WTC11 (cell line): ENCODE data around the gene RXFP3. TPM values are rescaled to one million over a fixed set of nuclear protein-coding genes. Genes with fewer than 3 reads are reported as not detected.

Source experiments
- ATAC-seq: fragments of 200-7000 bp; cut with Tn5 transposase; 2 replicates; pipeline ENCODE4 v1.10.0; 2021; ENCODE audit warnings: mild to moderate bottlenecking, moderate library complexity
- CTCF ChIA-PET: fragments of 300-600 bp; sonication (Branson Sonifier 250); formaldehyde crosslinking; loops from one replicate; lab custom pipeline; 2021; ENCODE audit warnings: antibody characterized with exemption; lab: Charles Lee
- POLR2A ChIA-PET: fragments of 350-600 bp; sonication (Branson Sonifier 250); formaldehyde crosslinking; loops from one replicate; lab custom pipeline; 2021; ENCODE audit warnings: antibody characterized with exemption; lab: Charles Lee
- DNase-seq: peaks from one replicate; pipeline ENCODE4 v3.0.0; 2021; ENCODE audit warnings: low spot score
- H3K27ac Mint-ChIP-seq: 2 replicates; pipeline ENCODE4 v1.8.0; 2021; ENCODE audit warnings: mixed read lengths
- H3K27me3 Mint-ChIP-seq: 2 replicates; pipeline ENCODE4 v1.8.0; 2021; ENCODE audit warnings: low read depth, mild to moderate bottlenecking, moderate library complexity, mixed read lengths
- H3K36me3 Mint-ChIP-seq: 2 replicates; pipeline ENCODE4 v1.8.0; 2021; ENCODE audit warnings: mixed read lengths
- H3K4me1 Mint-ChIP-seq: 2 replicates; pipeline ENCODE4 v1.8.0; 2022; ENCODE audit warnings: mixed read lengths
- H3K4me3 Mint-ChIP-seq: 2 replicates; pipeline ENCODE4 v1.8.0; 2021; ENCODE audit warnings: mild to moderate bottlenecking, moderate library complexity, mixed read lengths
- H3K9me3 Mint-ChIP-seq: 2 replicates; pipeline ENCODE4 v1.8.0; 2021; ENCODE audit warnings: mixed read lengths
- ATF1 ChIP-seq: sonication (generic); formaldehyde crosslinking; IDR thresholded peaks from 2 replicates; pipeline ENCODE4 v1.8.1; 2023; ENCODE audit warnings: mild to moderate bottlenecking, moderate library complexity, missing genetic modification reagents
- ESRRA ChIP-seq: sonication (generic); formaldehyde crosslinking; IDR thresholded peaks from 2 replicates; pipeline ENCODE4 v1.8.1; 2022; ENCODE audit warnings: mild to moderate bottlenecking, missing genetic modification reagents, borderline replicate concordance
- HMGA2 ChIP-seq: fragments of 250-450 bp; sonication (Bioruptor Pico); IDR thresholded peaks from 2 replicates; pipeline ENCODE4 v1.4.0; 2021; ENCODE audit warnings: mild to moderate bottlenecking, moderate library complexity
- NR1H2 ChIP-seq: sonication (generic); formaldehyde crosslinking; IDR thresholded peaks from 2 replicates; pipeline ENCODE4 v1.9.0; 2021; ENCODE audit warnings: mild to moderate bottlenecking, moderate library complexity, missing genetic modification reagents
- OVOL2 ChIP-seq: fragments of 250-450 bp; sonication (Bioruptor Pico); IDR thresholded peaks from 2 replicates; pipeline ENCODE4 v1.9.0; 2021; ENCODE audit warnings: mild to moderate bottlenecking, borderline replicate concordance
- PRRX2 ChIP-seq: fragments of 250-450 bp; sonication (Bioruptor Pico); IDR thresholded peaks from 2 replicates; pipeline ENCODE4 v1.8.0; 2021; ENCODE audit warnings: mild to moderate bottlenecking
- SOX15 ChIP-seq: fragments of 250-450 bp; sonication (Bioruptor Pico); IDR thresholded peaks from 2 replicates; pipeline ENCODE4 v1.9.0; 2021; ENCODE audit warnings: mild to moderate bottlenecking
- ZBTB21 ChIP-seq: sonication (generic); formaldehyde crosslinking; IDR thresholded peaks from 2 replicates; pipeline ENCODE4 v1.8.1; 2023; ENCODE audit warnings: mild to moderate bottlenecking, missing genetic modification reagents, borderline replicate concordance
- ZNF317 ChIP-seq: sonication (generic); formaldehyde crosslinking; IDR thresholded peaks from 2 replicates; pipeline ENCODE4 v1.8.1; 2023; ENCODE audit warnings: low read depth, mild to moderate bottlenecking, moderate library complexity, missing genetic modification reagents, borderline replicate concordance
- ZNF671 ChIP-seq: fragments of 250-450 bp; sonication (Bioruptor Pico); IDR thresholded peaks from 2 replicates; pipeline ENCODE4 v1.8.0; 2021; ENCODE audit warnings: mild to moderate bottlenecking
- total RNA-seq: library from RNA; stranded (reverse); gene quantifications from 3 replicates; pipeline ENCODE4 v1.2.3, GENCODE V29; 2021
- TF ChIP-seq, protein P1 (sequence below): fragments of 250-450 bp; sonication (Bioruptor Pico); conservative IDR thresholded peaks from 2 replicates; pipeline ENCODE4 v1.9.0; 2021; ENCODE audit warnings: mild to moderate bottlenecking
- TF ChIP-seq, protein P2 (sequence below): fragments of 250-450 bp; sonication (Bioruptor Pico); IDR thresholded peaks from 2 replicates; pipeline ENCODE4 v1.8.0; 2021; ENCODE audit warnings: mild to moderate bottlenecking
- TF ChIP-seq, protein P3 (sequence below): sonication (generic); formaldehyde crosslinking; IDR thresholded peaks from 2 replicates; pipeline ENCODE4 v1.8.0; 2022; ENCODE audit warnings: mild to moderate bottlenecking, missing genetic modification reagents
- TF ChIP-seq, protein P4 (sequence below): sonication (generic); formaldehyde crosslinking; IDR thresholded peaks from 2 replicates; pipeline ENCODE4 v1.8.0; 2022; ENCODE audit warnings: missing genetic modification reagents
- TF ChIP-seq, protein P5 (sequence below): fragments of 250-450 bp; sonication (Bioruptor Pico); IDR thresholded peaks from 2 replicates; pipeline ENCODE4 v1.9.0; 2021; ENCODE audit warnings: mild to moderate bottlenecking
- TF ChIP-seq, protein P6 (sequence below): sonication (generic); formaldehyde crosslinking; IDR thresholded peaks from 2 replicates; pipeline ENCODE4 v1.8.1; 2023; ENCODE audit warnings: mild to moderate bottlenecking, missing genetic modification reagents, borderline replicate concordance
- TF ChIP-seq, protein P7 (sequence below): sonication (generic); formaldehyde crosslinking; IDR thresholded peaks from 2 replicates; pipeline ENCODE4 v1.8.0; 2023; ENCODE audit warnings: missing genetic modification reagents
- TF ChIP-seq, protein P8 (sequence below): sonication (generic); formaldehyde crosslinking; IDR thresholded peaks from 2 replicates; pipeline ENCODE4 v1.8.1; 2023; ENCODE audit warnings: mild to moderate bottlenecking, missing genetic modification reagents, moderate library complexity

The RXFP3 gene
- total RNA-seq, 1 experiment from 2014 or later: 0.22 TPM

DNA sequence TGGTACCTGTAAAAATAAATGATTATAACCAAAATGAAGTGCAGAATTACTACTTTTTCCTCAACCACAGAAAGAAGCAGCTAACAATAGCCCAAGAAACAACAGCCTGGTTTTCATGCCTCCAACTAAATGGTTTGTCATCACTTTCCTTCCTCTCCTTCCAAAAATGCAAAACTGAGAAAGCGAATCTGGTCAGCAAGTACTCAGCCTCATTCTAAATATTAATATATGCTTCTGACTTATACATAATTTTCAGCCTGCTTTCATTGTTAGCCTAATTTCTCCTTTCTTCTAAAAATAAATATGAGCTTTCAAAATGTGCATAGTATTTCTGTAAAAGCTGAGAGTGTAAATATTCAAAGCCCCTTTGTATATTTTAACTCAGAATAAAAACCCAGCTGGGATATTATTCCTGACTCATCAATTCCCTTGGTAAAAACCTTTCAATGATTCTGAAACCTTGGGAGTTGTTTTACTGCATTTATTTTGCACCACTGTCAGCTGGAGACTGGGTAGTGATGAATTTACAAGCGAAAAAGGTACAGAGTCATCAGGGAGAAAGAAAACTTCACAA lies 21.5 kb downstream of the RXFP3 start:
- H3K9me3 Mint-ChIP-seq: peaks cover 28% of the 10 kb centered on the region
- H3K27me3 Mint-ChIP-seq: peaks cover 2% of the 10 kb centered on the region
- TF ChIP-seq, protein P1, sequence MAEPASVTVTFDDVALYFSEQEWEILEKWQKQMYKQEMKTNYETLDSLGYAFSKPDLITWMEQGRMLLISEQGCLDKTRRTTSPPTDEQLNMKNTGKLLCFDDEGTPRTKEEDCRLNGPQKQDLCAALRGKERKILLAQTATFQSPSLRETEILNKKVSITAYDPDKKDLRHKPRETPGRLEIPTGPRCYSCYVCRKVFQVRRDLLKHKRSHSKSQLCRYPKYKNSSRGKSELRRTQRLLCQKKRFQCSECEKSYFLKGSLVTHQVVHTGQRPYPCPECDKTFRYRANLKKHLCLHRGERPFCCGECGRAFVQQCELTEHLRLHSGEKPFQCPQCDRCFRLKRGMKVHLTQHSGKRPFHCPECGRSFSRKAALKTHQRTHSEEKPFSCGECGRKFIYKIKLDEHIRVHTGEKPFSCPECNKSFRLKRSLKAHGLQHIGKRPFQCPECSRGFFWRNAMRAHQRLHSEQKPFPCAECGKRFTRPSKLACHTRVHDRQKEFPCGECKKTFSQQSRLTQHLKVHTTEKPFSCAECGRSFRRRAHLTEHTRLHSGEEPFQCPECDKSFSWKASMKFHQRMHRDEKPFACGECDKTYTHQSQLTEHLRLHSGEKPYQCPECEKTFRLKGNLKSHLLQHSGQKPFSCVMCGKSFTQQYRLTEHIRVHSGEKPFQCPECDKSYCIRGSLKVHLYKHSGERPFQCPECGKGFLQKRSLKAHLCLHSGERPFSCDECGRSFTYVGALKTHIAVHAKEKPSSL (CRISPR knock-in tag): no peak
- no peak for TF ChIP-seq HMGA2 (CRISPR knock-in tag)
- no peak for TF ChIP-seq ATF1 (CRISPR knock-in tag)
- TF ChIP-seq ZNF671: no peak
- no peak for TF ChIP-seq ZBTB21 (CRISPR knock-in tag)
- no peak for TF ChIP-seq OVOL2 (CRISPR knock-in tag)
- no peak for TF ChIP-seq NR1H2 (CRISPR knock-in tag)
- TF ChIP-seq, protein P2, sequence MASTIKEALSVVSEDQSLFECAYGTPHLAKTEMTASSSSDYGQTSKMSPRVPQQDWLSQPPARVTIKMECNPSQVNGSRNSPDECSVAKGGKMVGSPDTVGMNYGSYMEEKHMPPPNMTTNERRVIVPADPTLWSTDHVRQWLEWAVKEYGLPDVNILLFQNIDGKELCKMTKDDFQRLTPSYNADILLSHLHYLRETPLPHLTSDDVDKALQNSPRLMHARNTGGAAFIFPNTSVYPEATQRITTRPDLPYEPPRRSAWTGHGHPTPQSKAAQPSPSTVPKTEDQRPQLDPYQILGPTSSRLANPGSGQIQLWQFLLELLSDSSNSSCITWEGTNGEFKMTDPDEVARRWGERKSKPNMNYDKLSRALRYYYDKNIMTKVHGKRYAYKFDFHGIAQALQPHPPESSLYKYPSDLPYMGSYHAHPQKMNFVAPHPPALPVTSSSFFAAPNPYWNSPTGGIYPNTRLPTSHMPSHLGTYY (CRISPR knock-in tag): no peak
- TF ChIP-seq ESRRA: no peak
- TF ChIP-seq ZNF317 (CRISPR knock-in tag): no peak
- H3K4me3 Mint-ChIP-seq: no peak overlapping the region
- H3K36me3 Mint-ChIP-seq: peaks cover 21% of the 10 kb centered on the region
- H3K4me1 Mint-ChIP-seq: peaks cover 23% of the 10 kb centered on the region
- POLR2A ChIA-PET: no interaction called here
- ATAC-seq: no peak
- no peak for DNase-seq
- peak overlapping the region; percentile 83 for H3K27ac Mint-ChIP-seq
- CTCF ChIA-PET: interaction anchor here (1.3 to 2.6 kb wide), 2 partner anchors 12 to 22 kb away, joined by 6 to 20 read pairs; no protein-coding TSS in a partner anchor

DNA sequence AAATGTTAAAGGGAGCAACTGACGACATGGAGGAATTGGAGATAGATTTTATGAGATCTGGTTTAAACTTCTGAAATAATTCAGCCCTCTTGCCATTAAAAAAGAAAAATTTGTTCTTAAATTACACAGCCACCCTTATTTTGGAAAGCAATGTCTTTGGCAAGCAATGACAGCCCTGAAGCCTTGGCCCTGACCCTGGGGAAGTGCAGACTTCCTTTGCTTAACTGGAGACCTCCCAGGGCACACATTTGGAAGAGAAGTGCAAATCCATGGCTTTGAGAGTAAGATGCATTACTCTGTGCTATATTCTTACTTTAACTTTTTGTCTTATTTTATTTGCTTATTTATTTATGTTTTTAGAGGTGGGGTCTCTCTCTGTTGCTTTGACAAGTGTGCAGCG lies 22.0 kb downstream of the RXFP3 start:
- Mint-ChIP-seq H3K27me3 (peaks cover 2% of the 10 kb centered on the region), H3K9me3 (peaks cover 28% of the 10 kb centered on the region), H3K4me1 (peaks cover 23% of the 10 kb centered on the region), H3K27ac (peak overlapping the region; percentile 83)
- ChIA-PET CTCF (interaction anchor here (1.3 to 2.6 kb wide), 2 partner anchors 11 to 23 kb away, joined by 6 to 20 read pairs; no protein-coding TSS in a partner anchor), POLR2A (no interaction called here)
- TF ChIP-seq, protein P3, sequence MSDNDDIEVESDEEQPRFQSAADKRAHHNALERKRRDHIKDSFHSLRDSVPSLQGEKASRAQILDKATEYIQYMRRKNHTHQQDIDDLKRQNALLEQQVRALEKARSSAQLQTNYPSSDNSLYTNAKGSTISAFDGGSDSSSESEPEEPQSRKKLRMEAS (CRISPR knock-in tag): no peak
- TF ChIP-seq, protein P2 (CRISPR knock-in tag): no peak
- TF ChIP-seq, protein P4, sequence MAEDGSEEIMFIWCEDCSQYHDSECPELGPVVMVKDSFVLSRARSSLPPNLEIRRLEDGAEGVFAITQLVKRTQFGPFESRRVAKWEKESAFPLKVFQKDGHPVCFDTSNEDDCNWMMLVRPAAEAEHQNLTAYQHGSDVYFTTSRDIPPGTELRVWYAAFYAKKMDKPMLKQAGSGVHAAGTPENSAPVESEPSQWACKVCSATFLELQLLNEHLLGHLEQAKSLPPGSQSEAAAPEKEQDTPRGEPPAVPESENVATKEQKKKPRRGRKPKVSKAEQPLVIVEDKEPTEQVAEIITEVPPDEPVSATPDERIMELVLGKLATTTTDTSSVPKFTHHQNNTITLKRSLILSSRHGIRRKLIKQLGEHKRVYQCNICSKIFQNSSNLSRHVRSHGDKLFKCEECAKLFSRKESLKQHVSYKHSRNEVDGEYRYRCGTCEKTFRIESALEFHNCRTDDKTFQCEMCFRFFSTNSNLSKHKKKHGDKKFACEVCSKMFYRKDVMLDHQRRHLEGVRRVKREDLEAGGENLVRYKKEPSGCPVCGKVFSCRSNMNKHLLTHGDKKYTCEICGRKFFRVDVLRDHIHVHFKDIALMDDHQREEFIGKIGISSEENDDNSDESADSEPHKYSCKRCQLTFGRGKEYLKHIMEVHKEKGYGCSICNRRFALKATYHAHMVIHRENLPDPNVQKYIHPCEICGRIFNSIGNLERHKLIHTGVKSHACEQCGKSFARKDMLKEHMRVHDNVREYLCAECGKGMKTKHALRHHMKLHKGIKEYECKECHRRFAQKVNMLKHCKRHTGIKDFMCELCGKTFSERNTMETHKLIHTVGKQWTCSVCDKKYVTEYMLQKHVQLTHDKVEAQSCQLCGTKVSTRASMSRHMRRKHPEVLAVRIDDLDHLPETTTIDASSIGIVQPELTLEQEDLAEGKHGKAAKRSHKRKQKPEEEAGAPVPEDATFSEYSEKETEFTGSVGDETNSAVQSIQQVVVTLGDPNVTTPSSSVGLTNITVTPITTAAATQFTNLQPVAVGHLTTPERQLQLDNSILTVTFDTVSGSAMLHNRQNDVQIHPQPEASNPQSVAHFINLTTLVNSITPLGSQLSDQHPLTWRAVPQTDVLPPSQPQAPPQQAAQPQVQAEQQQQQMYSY (CRISPR knock-in tag): no peak
- TF ChIP-seq PRRX2 (no peak), SOX15 (no peak)
- TF ChIP-seq, protein P5, sequence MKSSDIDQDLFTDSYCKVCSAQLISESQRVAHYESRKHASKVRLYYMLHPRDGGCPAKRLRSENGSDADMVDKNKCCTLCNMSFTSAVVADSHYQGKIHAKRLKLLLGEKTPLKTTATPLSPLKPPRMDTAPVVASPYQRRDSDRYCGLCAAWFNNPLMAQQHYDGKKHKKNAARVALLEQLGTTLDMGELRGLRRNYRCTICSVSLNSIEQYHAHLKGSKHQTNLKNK (CRISPR knock-in tag): no peak
- TF ChIP-seq, protein P6, sequence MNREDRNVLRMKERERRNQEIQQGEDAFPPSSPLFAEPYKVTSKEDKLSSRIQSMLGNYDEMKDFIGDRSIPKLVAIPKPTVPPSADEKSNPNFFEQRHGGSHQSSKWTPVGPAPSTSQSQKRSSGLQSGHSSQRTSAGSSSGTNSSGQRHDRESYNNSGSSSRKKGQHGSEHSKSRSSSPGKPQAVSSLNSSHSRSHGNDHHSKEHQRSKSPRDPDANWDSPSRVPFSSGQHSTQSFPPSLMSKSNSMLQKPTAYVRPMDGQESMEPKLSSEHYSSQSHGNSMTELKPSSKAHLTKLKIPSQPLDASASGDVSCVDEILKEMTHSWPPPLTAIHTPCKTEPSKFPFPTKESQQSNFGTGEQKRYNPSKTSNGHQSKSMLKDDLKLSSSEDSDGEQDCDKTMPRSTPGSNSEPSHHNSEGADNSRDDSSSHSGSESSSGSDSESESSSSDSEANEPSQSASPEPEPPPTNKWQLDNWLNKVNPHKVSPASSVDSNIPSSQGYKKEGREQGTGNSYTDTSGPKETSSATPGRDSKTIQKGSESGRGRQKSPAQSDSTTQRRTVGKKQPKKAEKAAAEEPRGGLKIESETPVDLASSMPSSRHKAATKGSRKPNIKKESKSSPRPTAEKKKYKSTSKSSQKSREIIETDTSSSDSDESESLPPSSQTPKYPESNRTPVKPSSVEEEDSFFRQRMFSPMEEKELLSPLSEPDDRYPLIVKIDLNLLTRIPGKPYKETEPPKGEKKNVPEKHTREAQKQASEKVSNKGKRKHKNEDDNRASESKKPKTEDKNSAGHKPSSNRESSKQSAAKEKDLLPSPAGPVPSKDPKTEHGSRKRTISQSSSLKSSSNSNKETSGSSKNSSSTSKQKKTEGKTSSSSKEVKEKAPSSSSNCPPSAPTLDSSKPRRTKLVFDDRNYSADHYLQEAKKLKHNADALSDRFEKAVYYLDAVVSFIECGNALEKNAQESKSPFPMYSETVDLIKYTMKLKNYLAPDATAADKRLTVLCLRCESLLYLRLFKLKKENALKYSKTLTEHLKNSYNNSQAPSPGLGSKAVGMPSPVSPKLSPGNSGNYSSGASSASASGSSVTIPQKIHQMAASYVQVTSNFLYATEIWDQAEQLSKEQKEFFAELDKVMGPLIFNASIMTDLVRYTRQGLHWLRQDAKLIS: no peak
- TF ChIP-seq, protein P7, sequence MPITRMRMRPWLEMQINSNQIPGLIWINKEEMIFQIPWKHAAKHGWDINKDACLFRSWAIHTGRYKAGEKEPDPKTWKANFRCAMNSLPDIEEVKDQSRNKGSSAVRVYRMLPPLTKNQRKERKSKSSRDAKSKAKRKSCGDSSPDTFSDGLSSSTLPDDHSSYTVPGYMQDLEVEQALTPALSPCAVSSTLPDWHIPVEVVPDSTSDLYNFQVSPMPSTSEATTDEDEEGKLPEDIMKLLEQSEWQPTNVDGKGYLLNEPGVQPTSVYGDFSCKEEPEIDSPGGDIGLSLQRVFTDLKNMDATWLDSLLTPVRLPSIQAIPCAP (CRISPR knock-in tag): no peak
- TF ChIP-seq, protein P8, sequence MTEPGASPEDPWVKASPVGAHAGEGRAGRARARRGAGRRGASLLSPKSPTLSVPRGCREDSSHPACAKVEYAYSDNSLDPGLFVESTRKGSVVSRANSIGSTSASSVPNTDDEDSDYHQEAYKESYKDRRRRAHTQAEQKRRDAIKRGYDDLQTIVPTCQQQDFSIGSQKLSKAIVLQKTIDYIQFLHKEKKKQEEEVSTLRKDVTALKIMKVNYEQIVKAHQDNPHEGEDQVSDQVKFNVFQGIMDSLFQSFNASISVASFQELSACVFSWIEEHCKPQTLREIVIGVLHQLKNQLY (CRISPR knock-in tag): no peak
- TF ChIP-seq, all 79 proteins: peak for 0
- ATAC-seq: peak; percentile 62
- H3K36me3 Mint-ChIP-seq: peaks cover 21% of the 10 kb centered on the region
- no peak for DNase-seq
- H3K4me3 Mint-ChIP-seq: no peak overlapping the region
